GM18507 (cell line): ENCODE measurements around the gene SRPX2.
"Not testable (repeated sequence)": the region's sequence is repeated elsewhere in the genome, so short reads cannot be mapped to it uniquely, and the experiment has no call there.

Experiments
- DNase-seq: peaks from one replicate; pipeline ENCODE4 v3.0.0; 2011; ENCODE audit warnings: low read depth; ENCODE audit not compliant: insufficient read length; ENCODE audit errors: extremely low spot score
- FAIRE-seq: peaks from 2 replicates; lab custom pipeline; 2011; peaks lifted over from hg19 to GRCh38; lab: Jason Lieb, UNC

SRPX2 gene

GRCh38 chrX:100695302-100695701 lies 51.3 kb downstream of the SRPX2 start:
- no peak for DNase-seq
- no peak for FAIRE-seq

- FAIRE-seq, result no peak
- no peak for DNase-seq
Observed at GRCh38 chrX:100695991-100696390, 52.0 kb downstream of the SRPX2 start.

- no peak for FAIRE-seq
- DNase-seq, result no peak
Observed at GRCh38 chrX:100696699-100697351, 52.8 kb downstream of the SRPX2 start.

- DNase-seq (no peak), FAIRE-seq (no peak)
Observed at GRCh38 chrX:100698551-100698950, 54.6 kb downstream of the SRPX2 start.

GRCh38 chrX:100700809-100701208 lies 56.8 kb downstream of the SRPX2 start:
- DNase-seq (no peak), FAIRE-seq (no peak)

GRCh38 chrX:100704581-100705203 lies 60.7 kb downstream of the SRPX2 start:
- DNase-seq, result no peak
- no peak for FAIRE-seq

- DNase-seq, result no peak
- no peak for FAIRE-seq
Observed at GRCh38 chrX:100710816-100711215, 66.8 kb downstream of the SRPX2 start.

- FAIRE-seq (no peak), DNase-seq (no peak)
Observed at GRCh38 chrX:100717363-100717762, 73.4 kb downstream of the SRPX2 start.

GRCh38 chrX:100719139-100719538 lies 75.1 kb downstream of the SRPX2 start:
- no peak for FAIRE-seq
- no peak for DNase-seq

GRCh38 chrX:100720301-100720700 lies 76.3 kb downstream of the SRPX2 start:
- DNase-seq, result no peak
- FAIRE-seq, result no peak

GRCh38 chrX:100721328-100721727 lies 77.3 kb downstream of the SRPX2 start:
- no peak for FAIRE-seq
- no peak for DNase-seq

- DNase-seq, FAIRE-seq: not testable (repeated sequence)
Observed at GRCh38 chrX:100724006-100724405, 80.0 kb downstream of the SRPX2 start.
